Prostate gland (tissue), 2 donors: ENCODE measurements around the gene ADGRG6.

Experiments
- POLR2A ChIP-seq: fragments of 450-650 bp; IDR thresholded peaks from one replicate; pipeline ENCODE4 v1.6.1; 2016; ENCODE audit warnings: antibody characterized with exemption, mild to moderate bottlenecking
- TF ChIP-seq, protein P1 (sequence below), 4 experiments: fragments of 200-600 bp in 2 of 4; fragments of 450-650 bp in 2 of 4; sonication (generic) in 2 of 4; IDR thresholded peaks; 1 replicate in 3 of 4; 2 replicates in 1 of 4; pipeline ENCODE4 v1.5.1; 2016 to 2019; ENCODE audit warnings: antibody characterized with exemption in 4 of 4, mild to moderate bottlenecking in 2 of 4, moderate library complexity in 2 of 4

DNA sequence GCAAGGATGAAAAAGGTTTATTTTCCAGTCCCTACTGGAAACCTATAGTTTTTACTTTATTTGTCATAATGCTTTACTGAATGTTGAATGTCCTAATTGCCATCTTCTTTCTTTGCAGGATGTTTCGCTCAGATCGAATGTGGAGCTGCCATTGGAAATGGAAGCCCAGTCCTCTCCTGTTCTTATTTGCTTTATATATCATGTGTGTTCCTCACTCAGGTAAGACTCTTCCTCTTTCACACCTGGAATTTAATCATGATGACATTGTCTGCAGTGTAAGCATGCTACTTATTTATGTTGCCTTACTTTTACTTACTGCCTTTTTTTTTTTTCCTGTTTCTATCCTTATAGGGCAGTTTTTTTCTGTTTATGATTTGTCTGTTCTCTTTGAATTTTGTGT lies 7.6 kb downstream of the ADGRG6 start:
- no peak for TF ChIP-seq POLR2A
- TF ChIP-seq, protein P1, sequence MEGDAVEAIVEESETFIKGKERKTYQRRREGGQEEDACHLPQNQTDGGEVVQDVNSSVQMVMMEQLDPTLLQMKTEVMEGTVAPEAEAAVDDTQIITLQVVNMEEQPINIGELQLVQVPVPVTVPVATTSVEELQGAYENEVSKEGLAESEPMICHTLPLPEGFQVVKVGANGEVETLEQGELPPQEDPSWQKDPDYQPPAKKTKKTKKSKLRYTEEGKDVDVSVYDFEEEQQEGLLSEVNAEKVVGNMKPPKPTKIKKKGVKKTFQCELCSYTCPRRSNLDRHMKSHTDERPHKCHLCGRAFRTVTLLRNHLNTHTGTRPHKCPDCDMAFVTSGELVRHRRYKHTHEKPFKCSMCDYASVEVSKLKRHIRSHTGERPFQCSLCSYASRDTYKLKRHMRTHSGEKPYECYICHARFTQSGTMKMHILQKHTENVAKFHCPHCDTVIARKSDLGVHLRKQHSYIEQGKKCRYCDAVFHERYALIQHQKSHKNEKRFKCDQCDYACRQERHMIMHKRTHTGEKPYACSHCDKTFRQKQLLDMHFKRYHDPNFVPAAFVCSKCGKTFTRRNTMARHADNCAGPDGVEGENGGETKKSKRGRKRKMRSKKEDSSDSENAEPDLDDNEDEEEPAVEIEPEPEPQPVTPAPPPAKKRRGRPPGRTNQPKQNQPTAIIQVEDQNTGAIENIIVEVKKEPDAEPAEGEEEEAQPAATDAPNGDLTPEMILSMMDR (IDR thresholded peaks at IDR 0.05) = no peak
